ENCODE results near the gene NMRK2. TPM values are rescaled to one million over a fixed set of nuclear protein-coding genes. Genes with fewer than 3 reads are reported as not detected.

NMRK2 gene
- total and polyA plus RNA-seq, 4 donors, result 0.07 TPM; not detected in 3

DNA sequence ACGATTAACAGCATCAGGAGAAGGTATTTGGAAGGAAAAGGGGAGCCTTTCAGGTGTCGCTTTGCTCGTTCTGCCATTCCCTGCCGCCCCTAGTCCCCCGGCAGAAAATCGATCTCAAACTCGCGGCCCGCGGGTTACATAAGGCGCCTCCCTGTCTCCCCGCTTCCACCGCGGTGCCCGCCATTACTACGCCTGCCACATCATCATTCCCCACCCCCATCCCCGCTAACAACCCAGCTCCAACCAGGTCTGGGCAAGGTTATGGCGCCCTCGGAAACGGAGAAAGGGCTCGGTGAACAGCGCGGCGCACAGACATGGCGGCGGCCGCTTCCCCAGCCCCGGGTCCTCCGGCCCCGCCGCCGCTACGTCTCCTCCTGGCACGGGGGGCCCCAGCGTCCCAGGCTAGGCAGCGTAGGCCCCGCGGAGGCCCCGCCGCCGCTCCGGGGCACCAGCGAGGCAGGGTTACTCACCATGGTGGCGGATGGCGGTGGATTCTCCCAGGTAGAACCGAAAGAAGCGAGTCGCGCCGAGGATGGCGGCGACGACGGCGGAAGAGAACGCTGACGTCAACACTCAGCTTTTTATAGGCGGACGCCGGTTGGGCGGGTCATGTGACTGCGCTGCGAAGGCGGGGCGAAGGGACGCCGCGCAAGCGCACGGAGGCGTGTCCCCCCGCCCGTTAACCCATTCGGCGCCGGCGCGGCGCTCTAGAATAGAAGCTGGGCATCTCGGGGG is 52.2 kb downstream of the NMRK2 start, which contains the start of gene EEF2:
Gene EEF2, minus strand, starts transcription at position 556 of the 735 bp plus-strand sequence. Its CDS starts 83 bp downstream, at position 473.
- H3K27me3 ChIP-seq (ENCODE audit: control insufficient read depth in 4 of 4, insufficient read depth in 4 of 4, low read length in 3 of 4), result no peaks in the 10 kb centered on the region
- under 1% methylated on average over 80 of the region's 80 CpGs for WGBS
- H3K4me1 ChIP-seq (ENCODE audit: control insufficient read depth in 4 of 4, insufficient read depth in 4 of 4, low read length in 3 of 4), result peaks cover 0 to 38% (median 31%) of the 10 kb centered on the region in 4 donors
- peak within 1 kb of the TSS; percentile 91 to 97 for H3K27ac ChIP-seq (ENCODE audit: low read depth in 1 of 2, low read length in 2 of 2)
- peak within 1 kb of the TSS; percentile 84 to 99 for H3K9ac ChIP-seq (ENCODE audit: low read depth in 1 of 2, low read length in 2 of 2)
- no peak for TF ChIP-seq EGR1 (IDR thresholded peaks at IDR 0.05; ENCODE audit: low read depth in 2 of 2)
- TF ChIP-seq ATF3 (IDR thresholded peaks at IDR 0.05), result peak; percentile 50
- peak; percentile 99 for TF ChIP-seq TAF1 (conservative IDR thresholded peaks at IDR 0.05)
- TF ChIP-seq JUND (IDR thresholded peaks at IDR 0.05), result peak; percentile 28 to 75
- TF ChIP-seq, protein P1, sequence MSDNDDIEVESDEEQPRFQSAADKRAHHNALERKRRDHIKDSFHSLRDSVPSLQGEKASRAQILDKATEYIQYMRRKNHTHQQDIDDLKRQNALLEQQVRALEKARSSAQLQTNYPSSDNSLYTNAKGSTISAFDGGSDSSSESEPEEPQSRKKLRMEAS (IDR thresholded peaks at IDR 0.05), result no peak
- TF ChIP-seq YY1 (IDR thresholded peaks at IDR 0.05), result peak; percentile 96
- no peak for TF ChIP-seq FOXA2 (IDR thresholded peaks at IDR 0.05)
- peak; percentile 94 for TF ChIP-seq REST (IDR thresholded peaks at IDR 0.05)
- TF ChIP-seq, protein P2, sequence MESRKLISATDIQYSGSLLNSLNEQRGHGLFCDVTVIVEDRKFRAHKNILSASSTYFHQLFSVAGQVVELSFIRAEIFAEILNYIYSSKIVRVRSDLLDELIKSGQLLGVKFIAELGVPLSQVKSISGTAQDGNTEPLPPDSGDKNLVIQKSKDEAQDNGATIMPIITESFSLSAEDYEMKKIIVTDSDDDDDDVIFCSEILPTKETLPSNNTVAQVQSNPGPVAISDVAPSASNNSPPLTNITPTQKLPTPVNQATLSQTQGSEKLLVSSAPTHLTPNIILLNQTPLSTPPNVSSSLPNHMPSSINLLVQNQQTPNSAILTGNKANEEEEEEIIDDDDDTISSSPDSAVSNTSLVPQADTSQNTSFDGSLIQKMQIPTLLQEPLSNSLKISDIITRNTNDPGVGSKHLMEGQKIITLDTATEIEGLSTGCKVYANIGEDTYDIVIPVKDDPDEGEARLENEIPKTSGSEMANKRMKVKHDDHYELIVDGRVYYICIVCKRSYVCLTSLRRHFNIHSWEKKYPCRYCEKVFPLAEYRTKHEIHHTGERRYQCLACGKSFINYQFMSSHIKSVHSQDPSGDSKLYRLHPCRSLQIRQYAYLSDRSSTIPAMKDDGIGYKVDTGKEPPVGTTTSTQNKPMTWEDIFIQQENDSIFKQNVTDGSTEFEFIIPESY (IDR thresholded peaks at IDR 0.05), result no peak
- TF ChIP-seq SP1 (IDR thresholded peaks at IDR 0.05), result peak; percentile 44
- H3K36me3 ChIP-seq (ENCODE audit: control insufficient read depth in 4 of 4, insufficient read depth in 3 of 4, low read depth in 1 of 4, low read length in 3 of 4), result peaks cover 25 to 38% (median 35%) of the 10 kb centered on the region in 4 donors
- peak; percentile 93 for DNase-seq (ENCODE audit: low spot score)
- no peaks in the 10 kb centered on the region for H3K9me3 ChIP-seq (ENCODE audit: control insufficient read depth in 4 of 4, low read length in 3 of 4)
- H3K4me3 ChIP-seq (ENCODE audit: low read depth in 1 of 3, low read length in 3 of 3), result peak within 1 kb of the TSS; percentile 74 to 99 (median 98)

GRCh38 chr19:3985643-3986259 is 52.9 kb downstream of the NMRK2 start:
- H3K9me3 ChIP-seq (ENCODE audit: control insufficient read depth in 4 of 4, low read length in 3 of 4), result no peaks in the 10 kb centered on the region
- peaks cover 0 to 38% (median 31%) of the 10 kb centered on the region in 4 donors for H3K4me1 ChIP-seq (ENCODE audit: control insufficient read depth in 4 of 4, insufficient read depth in 4 of 4, low read length in 3 of 4)
- H3K27me3 ChIP-seq (ENCODE audit: control insufficient read depth in 4 of 4, insufficient read depth in 4 of 4, low read length in 3 of 4), result no peaks in the 10 kb centered on the region
- peak overlapping the region in 2 of 3 donors; percentile 74 to 99 for H3K4me3 ChIP-seq (ENCODE audit: low read depth in 1 of 3, low read length in 3 of 3)
- DNase-seq (ENCODE audit: low spot score), result peak; percentile 34
- peak overlapping the region; percentile 38 to 79 for H3K9ac ChIP-seq (ENCODE audit: low read depth in 1 of 2, low read length in 2 of 2)
- 3% methylated on average over 19 of the region's 19 CpGs for WGBS
- H3K36me3 ChIP-seq (ENCODE audit: control insufficient read depth in 4 of 4, insufficient read depth in 3 of 4, low read depth in 1 of 4, low read length in 3 of 4), result peaks cover 18 to 31% (median 29%) of the 10 kb centered on the region in 4 donors
- H3K27ac ChIP-seq (ENCODE audit: low read depth in 1 of 2, low read length in 2 of 2), result peak overlapping the region; percentile 57 to 97
- TF ChIP-seq SP1 (IDR thresholded peaks at IDR 0.05) (no peak), RXRA (IDR thresholded peaks at IDR 0.05) (no peak), GABPA (IDR thresholded peaks at IDR 0.05 in 1 of 2, conservative IDR thresholded peaks at IDR 0.05 in 1 of 2) (no peak), NR2F2 (IDR thresholded peaks at IDR 0.05) (no peak), REST (IDR thresholded peaks at IDR 0.05) (no peak), ATF3 (IDR thresholded peaks at IDR 0.05) (no peak), FOXA2 (IDR thresholded peaks at IDR 0.05) (no peak), HNF4G (IDR thresholded peaks at IDR 0.05) (no peak), YY1 (IDR thresholded peaks at IDR 0.05) (no peak), RAD21 (IDR thresholded peaks at IDR 0.05) (no peak), EGR1 (IDR thresholded peaks at IDR 0.05; ENCODE audit: low read depth in 2 of 2) (no peak), JUND (IDR thresholded peaks at IDR 0.05) (no peak), FOXA1 (IDR thresholded peaks at IDR 0.05) (no peak)
- TF ChIP-seq, protein P2 (IDR thresholded peaks at IDR 0.05), result no peak
- TF ChIP-seq, protein P1 (IDR thresholded peaks at IDR 0.05), result no peak

All from liver (tissue), 9 donors.